HG03439 (cell line): ENCODE data around the gene C1QTNF8.

Experiments used
- ATAC-seq: cut with Tn5 transposase; IDR thresholded peaks from one replicate; pipeline ENCODE4 v1.9.1; 2021; ENCODE audit warnings: mild to moderate bottlenecking, moderate library complexity; ENCODE audit not compliant: unreplicated experiment

Gene C1QTNF8

DNA sequence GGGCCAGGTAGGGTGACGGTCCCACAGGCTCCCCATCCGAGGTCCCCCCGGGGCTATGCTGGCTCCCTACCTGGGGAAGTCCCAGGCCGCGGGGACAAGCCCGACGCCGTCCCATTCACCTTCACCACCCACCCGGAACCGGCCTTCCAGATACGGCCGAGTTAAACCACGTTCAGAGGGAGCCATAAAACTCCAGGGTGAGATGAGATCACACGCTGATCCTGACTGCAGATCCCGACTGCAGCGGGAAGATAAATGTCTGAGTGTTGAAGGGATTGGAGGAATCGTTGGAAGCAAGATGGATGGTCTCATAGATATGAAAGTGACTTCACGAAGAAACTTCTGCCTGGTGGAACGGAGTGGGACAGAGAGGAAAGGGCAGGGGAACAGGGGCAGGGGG lies 13.6 kb upstream of the C1QTNF8 start:
- ATAC-seq, result no peak

DNA sequence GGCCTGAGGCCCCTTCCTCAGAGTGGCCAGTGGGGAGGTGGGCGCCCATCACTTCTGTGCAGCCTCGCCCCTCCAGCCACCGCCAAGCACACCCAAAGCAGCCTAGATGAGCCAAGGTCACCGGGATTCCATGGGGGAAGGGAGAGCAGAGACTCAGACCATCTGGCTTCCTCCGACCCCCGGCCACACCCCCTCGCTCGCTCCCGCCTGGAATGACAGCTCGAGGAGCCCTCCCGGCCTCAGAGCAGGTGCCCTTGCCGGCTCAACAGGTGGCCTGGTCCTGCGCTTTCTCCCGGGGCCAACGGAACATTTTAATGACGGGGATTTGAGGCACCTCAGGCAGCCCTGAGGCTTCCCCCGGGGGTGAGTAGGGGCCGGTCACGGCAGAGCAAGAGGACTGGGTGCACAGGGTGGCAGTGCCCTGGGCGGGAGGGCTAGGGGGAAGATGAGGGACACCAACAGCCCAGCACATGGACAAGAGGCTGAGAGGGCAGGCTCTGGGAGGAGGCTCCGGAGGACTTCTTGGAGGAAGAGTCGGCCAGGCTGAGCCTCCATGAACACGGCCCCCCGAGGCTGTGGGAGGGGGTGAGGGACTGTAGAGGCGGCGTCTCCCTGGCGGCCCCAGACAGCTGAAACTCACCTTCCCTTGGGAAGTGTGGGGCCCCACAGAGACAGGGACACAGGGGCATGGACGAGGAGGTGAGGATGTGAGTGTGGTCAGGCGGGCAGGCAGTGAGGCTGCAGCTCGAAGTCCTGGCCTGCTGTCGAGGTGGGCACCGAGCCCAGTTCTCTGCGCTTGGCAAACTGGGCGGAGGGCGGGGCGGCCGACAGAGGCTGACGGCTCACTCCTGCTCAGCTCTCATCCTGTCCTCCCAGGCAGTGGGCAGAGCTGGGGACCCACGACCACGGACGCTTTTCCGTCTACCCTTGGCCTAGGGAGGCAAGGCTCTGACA lies 12.5 kb upstream of the C1QTNF8 start:
- no peak for ATAC-seq

DNA sequence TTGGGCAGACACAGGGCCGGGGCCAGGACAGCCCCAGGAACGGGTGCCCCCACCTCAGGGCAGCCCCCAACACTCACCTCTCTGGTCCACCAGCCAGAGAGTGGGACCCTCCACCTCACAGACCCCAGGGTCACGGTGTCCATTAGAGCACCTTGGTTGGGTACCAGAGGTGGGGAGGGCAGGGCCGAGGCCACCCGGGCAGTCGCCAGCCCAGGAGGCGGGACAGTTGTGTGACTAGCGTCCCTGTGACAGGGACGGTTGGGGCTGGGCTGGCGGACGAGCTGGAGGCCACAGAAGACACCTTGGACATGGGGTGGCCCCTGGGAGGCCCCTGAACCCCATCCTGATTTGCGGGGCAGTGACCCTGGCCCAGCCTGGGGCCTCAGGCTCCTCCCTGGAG lies 11.7 kb upstream of the C1QTNF8 start:
- ATAC-seq, result no peak

DNA sequence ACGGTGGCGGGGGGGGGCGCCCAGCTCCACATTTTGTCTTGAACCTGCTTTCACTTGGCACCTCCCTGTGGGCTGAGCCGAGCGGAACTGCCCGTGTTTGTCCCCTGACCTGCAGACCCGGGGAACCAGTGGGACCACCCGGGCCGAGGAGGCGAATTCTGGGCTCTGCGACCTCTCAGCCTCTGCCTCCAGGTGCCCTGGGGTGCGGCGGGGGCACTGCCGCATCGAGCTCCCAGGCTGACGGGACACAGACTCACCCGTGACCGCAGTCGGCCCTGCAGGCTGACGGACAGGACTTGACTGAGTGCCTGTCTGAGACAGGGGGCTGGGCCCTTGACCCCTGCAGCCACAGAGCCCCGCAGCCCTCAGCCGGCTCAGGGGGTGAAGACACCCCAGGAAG lies 11.1 kb upstream of the C1QTNF8 start:
- ATAC-seq, result no peak

DNA sequence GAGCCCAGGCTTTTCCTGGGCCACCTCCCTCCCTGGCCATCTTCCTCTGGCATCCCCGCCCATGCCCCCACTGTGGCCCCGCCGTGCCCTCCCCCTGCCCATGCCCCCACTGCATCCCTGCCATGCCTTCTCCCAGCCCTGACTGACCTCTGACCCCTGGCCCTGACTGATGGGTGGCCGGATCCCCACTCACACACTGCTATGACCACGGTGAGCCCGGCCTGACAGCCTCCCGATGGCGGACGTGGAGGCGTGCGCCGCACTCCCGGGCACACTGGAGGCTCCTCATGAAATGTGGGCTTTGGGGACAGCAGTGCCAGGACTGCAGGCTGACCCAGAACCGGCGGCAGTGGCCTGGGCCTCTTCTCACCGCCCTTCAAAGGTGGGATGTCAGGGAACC lies 10.6 kb upstream of the C1QTNF8 start:
- no peak for ATAC-seq

DNA sequence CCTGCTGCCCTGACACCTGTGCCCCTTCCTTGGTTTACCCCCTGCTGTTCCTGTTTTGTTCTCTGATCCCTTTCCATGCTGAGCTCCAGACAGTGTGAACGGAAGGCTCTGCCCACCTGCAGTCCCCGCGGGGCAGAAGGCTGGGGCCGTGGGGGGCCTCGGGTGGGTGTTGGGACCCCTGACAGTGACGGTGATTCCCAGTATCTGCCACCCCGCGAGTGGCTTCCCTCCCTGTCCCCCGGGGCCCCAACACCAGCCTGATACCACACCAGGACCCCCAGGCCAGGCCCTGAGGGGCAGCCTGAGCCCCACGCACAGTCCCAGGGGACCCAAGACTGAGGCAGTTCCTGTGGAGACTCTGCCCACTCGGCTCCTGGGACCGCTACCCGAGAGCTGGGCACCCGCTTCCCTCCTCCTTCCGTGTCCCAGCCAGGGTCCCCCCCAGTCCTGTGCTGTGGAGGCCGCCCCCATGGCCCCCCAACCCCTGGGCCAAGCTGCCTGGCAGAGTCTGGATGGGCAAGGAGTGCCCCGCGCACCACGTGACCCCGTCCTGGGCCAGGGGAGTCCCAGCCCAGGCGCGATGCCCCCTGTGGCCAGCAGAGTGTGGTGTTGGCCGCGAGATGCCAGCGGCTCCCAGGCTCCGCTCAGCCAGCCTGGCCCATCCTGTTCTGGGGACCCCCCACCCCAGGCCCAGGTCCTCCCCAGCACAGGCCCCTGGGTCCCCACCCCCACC lies 10.0 kb upstream of the C1QTNF8 start:
- no peak for ATAC-seq

DNA sequence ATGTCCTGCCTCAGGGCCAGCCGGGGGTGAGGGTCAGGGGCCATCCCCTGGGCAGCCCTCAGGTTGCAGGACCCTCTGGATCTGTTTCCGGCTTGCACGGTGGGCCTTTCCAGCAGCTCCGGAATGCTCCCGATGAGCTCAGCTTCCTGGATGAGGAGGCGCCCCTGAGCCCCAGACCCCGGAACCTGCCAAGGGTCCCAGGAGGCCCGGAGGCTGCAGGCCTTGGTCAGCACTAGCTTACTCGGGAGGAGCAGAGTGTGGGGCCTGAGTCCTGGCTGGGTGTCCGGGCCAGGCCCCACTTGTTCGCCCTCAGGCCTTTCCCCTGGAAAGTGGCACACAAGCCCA lies 7.6 kb upstream of the C1QTNF8 start:
- no peak for ATAC-seq

DNA sequence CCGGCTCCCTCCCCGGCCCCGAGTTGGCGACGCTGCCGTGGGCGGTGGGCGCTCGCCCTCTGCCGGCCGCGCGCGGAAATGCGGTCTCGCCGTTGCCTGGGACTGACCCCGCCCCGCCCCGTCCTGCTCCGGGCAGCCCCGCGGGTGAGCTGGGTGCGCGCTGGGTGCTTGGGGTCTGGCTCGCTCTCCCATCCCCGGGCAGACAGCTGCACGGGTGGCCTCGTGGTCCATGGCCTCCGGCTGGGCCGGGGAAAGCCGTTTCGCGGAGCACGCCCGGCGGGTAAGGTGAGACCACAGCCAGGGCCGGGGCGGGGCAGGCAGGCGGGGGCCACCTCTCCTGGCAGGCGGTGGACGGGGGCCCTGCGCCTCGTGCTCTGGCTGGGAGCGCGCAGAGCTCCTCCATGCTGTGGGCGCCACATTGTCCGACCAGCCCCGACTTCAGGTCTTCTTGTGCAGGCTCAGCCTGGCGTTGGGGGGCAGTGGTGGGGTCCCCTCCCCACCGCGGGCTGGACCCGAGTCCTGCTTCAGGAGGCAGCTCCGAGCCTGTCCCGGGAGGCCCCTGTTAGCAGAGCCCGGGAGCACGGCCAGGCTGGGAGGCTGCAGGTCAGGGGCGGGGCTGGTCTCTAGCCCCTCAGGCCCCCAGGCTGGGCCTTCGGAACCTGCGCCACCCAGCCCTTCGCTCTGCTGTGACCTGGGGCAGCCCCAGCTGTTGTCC lies 7.0 kb upstream of the C1QTNF8 start:
- ATAC-seq, result no peak

DNA sequence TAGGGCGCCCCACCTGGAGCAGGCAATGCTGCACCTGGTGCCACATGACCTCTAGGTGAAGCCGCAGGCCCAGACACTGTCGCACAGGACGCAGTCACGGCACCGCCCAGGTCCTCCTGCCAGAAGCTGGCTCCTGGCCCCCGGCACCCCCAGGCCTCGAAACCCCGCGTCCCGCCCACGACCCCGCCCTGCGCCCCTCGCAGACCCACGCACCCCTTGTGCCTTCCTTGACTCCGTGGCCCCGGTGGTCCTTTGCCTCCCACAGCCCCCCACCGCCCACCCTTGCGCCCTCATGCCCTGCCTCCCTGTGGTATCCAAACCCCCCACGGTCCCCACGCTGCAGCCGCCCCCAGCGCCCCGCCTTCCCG lies 6.3 kb upstream of the C1QTNF8 start:
- ATAC-seq, result no peak

DNA sequence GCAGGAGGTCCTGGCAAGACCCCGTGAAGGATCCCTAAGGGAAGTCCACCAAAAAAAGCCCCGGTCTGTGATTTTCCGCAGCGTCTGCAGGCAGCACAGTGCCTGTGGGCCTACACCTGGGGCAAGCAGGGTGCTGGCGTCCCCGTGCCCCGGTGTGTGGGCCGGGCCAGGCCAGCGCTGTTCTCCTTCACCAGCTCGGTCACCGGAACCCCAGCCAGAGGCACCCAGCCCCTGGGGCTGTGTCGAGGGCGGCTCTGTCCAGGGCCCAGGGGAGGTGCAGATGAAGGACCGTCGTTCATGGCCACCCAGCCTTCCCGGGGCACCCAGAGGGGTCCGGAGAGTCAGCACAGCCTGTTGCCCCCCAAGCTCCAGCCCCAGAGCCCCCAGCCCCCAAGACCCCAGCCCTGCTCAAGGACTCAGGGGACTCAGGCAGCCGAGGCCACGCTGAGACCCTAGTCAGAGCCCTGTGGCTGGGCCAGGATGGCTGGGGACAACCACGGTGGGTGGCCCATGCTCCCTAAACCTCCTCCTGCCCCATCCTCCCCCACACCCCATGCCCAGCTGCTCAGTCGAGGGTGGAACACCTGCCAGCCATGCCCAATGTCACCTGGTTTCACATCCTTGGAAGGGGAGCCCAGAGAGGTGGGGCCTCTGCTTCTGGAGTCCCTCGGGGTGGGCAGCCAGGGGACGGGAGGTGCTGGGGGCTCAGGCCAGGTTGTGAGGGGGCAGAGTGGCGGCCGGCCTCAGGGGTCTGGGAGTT lies 5.7 kb upstream of the C1QTNF8 start:
- ATAC-seq, result no peak

DNA sequence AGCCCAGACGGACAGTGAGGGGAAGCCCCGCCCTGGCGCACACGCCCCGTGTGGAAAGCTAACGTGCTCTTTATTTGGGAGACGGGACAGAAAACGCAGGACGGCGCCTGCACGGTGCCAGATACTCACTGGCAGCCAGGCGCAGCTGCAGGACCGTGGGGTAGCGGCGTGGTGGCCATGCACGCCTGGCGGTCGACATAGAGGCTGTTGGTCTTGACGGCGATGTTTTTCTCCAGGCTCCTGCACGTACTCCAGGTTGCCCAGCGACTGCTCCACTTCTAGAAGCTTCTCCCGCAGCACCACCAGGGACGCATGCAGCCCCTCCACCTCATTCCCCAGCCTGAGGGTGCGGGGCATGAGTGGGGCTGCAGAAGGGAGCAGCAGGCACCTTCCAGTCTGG lies 5.1 kb upstream of the C1QTNF8 start:
- no peak for ATAC-seq

DNA sequence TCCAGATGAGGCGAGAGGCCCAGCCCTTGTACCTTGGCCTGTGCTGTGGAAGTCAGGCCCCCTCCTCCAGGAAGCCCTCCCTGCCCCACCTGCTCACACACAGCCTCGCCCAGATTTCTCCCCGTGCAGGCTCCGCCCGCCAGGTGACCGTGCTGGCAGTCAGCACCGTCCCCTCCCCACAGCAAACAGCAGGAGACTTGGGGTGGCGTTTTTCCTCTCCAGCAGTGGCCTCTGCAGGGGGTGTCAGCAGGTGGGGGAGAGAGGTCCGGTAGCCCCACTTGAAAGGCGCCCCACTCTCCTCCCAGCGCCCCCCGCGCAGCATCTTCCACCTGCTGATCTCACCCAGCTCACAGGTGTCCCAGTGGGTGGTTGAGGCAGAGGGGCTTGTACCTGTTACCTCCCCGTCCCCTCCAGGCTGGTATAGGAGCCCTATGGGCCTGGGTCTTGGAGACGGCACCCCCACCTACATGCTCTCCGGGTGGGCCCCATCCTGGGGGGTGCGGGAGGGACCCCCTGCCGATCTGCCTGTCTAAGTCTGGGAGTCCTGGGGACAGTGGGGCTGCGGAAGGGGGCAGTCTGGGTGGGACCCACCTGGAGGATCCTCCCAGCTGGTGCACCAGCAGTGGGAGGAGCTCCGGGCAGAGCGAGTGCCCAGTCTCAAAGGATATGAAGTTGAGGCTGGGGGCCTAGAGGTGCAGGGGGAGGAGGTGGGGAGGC lies 4.2 kb upstream of the C1QTNF8 start:
- no peak for ATAC-seq

DNA sequence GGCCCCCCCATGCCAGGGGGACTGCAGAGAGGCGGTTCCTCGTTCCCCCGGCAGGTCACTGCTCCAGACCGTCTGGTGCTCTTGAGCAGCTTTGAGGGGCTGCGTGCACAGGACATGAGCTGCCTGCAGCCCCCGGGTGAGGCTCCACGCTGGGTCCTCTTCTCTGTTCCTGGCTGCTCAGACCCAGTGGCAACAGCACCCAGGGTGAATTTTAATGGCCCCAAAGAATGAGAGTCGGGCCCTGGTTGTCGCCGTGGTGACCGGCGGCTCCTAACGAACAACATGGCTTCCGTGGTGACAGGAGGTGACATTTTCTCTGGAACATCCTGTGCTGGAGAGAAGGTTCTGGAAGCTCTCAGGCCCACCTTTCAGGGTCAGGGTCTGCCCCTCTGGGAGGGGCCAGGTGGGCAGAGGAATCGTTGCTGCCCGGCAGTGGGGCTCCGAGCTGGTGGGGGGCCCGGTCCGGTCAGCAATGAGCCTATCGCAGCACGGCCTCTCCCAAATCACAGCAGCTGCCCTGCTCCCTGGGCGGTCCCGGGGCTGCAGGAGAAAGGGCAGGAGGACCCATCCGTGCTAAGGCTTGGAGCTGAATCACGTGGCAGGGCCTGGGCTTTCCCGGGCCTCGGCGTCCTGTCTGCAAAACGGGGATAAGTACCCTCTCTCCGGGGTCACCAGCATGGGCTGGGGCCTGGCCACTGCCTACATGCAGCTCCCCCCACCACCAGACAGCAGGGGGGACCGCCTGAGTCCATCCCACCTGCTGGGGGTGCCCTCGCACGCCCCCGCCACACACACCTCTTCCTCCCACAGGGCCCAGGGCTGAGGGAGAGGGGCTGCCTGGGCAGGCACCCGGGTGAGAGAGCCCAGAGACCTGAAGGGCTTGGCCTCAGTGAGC lies 3.4 kb upstream of the C1QTNF8 start:
- no peak for ATAC-seq

DNA sequence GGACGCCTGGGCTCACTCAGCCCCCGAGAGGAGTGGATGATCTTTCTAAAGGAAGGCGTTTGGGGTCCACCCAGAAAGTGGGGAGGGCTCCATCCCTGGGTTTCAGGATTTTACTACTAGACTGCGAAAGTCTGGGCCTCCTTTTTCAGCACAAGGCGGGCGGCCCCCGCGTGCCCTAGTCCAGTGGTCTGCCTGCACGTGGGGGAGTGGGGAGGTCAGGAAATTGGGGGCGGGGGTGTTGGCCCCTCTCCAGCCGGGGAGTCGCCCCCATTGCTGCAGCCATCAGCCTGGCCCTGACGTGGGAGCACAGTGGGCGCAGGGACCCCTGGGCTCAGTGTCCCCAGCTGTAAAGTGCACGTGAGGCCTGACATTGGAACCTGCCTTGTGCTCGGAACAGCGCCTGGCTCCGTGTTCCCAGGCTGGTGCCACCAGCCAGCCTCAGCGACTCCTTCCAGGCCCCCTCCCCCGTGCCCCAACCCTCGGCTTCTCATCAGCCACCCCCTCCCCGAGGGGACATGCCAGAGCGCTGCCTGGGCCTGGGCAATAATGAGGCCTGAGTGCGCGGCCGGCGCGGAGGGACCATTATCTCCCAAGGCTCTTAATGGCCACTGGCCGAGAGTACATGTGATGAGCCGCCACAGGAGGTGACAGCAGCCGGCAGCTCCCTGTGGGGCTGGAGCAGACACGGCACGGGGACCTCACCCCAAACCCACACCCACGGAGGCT lies 2.4 kb upstream of the C1QTNF8 start:
- ATAC-seq, result no peak

DNA sequence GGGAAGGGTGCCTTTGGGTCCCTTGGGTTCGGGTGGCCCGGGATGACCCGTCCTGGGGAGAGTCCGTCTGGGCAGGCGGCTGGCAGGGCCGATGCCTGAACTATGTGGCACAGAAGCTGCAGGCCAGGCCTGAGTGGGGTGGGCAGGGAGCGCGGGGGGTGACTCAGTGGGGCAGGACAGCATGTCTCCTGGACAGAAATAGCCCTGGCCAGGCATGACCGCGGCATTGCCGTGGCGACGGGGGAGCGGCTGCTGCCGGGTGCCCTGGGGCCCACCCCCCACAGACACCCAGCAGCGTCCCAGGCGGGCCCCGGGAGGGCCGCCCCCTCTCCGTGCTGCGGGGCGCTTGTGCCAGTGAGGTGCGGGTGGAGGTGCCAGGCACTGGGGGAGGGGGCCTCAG lies 1.8 kb upstream of the C1QTNF8 start:
- ATAC-seq, result no peak

DNA sequence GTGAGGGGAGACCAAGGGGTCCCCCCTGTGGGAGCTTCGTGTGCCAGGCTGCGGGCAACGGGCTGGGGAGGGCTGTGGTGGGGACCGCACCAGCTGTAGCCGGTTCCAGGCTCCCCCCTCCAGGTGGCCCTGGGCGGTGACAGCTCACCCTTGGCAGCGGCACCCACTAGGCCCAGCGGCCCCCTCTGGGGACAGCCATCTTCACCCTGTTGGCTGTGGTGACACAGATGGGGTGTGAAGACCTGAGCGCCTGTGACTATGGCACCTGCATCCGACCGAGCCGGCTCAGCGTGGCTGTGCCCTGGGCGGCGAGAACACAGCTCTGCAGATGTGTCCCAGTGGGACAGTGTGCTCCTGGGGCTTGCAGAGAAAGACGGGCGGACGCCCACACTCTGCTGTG lies 1.1 kb upstream of the C1QTNF8 start:
- no peak for ATAC-seq

DNA sequence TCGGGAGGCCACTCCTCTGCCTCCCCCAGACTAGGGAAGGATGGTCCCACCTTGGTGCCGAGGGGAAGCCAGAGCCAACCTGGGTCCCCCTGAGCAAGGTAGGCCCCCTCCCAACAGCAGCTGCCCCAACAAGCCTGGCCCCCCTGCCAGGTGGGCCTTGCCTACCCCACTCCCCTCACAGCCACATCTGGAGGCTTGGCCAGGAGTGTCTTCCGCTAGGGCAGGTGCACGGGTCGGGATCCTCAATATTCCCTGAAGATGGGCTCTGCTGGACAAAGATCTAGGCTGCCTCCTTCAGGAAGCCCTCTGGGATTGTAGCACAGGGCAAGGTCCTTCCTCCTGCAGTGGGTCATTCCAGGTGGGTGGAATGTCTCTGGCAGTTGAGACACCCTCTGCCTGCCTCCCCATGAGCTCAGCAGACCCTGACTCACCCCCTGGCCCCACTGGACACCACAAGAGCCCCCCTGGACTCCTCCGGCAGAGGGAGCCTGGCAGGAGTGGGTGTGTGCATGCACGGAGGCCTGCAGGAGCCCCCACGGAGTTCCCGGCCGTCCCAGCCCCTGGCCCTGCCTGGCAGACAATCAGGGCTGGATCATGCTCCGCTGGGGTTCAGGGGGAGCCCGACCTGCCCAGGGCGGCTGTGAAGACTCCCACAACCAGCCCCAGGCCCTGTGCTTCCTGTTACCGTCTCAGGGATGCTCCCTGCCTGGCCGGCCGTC lies 435 bp downstream of the C1QTNF8 start:
- ATAC-seq, result no peak
